Loucy (cell line): Measurements from ENCODE around the gene DHDDS.

Experiments used
- EZH2phosphoT487 ChIP-seq: fragments of 200-600 bp; IDR thresholded peaks from 2 replicates; pipeline ENCODE4 v1.6.1; 2018; ENCODE audit warnings: antibody characterized with exemption, mild to moderate bottlenecking, moderate library complexity, borderline replicate concordance
- TF ChIP-seq, protein P1 (sequence below): fragments of 200-600 bp; sonication (generic); conservative IDR thresholded peaks from 2 replicates; pipeline ENCODE4 v1.5.1; 2014; ENCODE audit warnings: mild to moderate bottlenecking, antibody characterized with exemption, low read length

DNA sequence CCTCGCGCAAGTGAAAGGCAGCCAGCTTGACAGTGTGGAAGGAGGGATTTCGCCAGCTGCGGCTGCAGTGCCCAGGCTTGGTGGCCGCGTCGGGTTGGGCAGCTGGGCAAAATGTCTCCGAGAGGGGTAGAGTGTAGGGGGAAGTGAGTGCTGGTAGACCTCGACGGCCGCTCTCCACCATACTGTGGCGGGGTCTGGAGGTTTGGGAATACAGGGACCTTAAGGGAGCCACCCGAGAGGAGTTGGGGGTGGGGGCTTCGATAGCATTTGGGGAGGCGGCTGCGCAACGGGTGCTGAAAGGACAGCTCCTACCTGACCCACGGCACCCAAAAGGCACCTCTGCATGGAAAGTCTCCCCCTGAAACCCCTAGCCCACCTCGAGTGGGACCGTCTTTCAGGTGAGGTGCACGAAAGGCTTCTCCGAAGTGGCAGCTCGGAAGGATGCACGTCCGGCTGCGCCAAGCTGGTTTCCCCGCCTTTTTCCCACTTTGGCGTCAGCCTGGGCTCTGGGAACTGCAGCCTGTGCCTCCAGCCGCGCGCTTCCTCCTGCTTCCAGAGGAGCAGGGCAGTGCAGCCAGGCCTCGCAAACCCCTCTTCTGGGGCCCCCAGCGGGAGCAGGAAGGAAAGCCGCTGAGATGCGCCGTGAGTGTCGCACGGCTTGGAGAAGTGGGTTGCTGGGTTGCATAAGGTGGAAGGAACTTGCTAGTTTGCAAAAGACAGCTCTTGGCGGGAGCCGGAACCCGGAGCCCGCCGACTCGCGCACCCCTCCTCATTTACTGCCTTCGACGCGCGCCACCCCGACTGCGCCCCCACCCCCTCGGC, 39.6 kb downstream of the DHDDS start:
- TF ChIP-seq, protein P1, sequence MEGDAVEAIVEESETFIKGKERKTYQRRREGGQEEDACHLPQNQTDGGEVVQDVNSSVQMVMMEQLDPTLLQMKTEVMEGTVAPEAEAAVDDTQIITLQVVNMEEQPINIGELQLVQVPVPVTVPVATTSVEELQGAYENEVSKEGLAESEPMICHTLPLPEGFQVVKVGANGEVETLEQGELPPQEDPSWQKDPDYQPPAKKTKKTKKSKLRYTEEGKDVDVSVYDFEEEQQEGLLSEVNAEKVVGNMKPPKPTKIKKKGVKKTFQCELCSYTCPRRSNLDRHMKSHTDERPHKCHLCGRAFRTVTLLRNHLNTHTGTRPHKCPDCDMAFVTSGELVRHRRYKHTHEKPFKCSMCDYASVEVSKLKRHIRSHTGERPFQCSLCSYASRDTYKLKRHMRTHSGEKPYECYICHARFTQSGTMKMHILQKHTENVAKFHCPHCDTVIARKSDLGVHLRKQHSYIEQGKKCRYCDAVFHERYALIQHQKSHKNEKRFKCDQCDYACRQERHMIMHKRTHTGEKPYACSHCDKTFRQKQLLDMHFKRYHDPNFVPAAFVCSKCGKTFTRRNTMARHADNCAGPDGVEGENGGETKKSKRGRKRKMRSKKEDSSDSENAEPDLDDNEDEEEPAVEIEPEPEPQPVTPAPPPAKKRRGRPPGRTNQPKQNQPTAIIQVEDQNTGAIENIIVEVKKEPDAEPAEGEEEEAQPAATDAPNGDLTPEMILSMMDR, result no peak
- no peak for TF ChIP-seq EZH2phosphoT487
